HL-60 (cell line): ENCODE data around the gene KCNJ16.

ENCODE experiments used
- CTCF ChIP-seq: IDR thresholded peaks from one replicate; pipeline ENCODE4 v1.5.1; 2011; ENCODE audit warnings: low read length, control low read depth, inconsistent platforms; ENCODE audit not compliant: insufficient read depth
- GABPA ChIP-seq: IDR thresholded peaks from 2 replicates; pipeline ENCODE4 v1.6.1; 2012; ENCODE audit warnings: low read depth
- POLR2AphosphoS5 ChIP-seq: IDR thresholded peaks from 2 replicates; pipeline ENCODE4 v1.6.1; 2012; ENCODE audit warnings: low read depth
- REST ChIP-seq: IDR thresholded peaks from 2 replicates; pipeline ENCODE4 v1.6.1; 2012; ENCODE audit warnings: low read depth; ENCODE audit not compliant: insufficient replicate concordance
- SPI1 ChIP-seq: IDR thresholded peaks from 2 replicates; pipeline ENCODE4 v1.6.1; 2012; ENCODE audit warnings: low read depth, mild to moderate bottlenecking, borderline replicate concordance

GRCh38 chr17:70127221-70127873 lies 52.3 kb downstream of the KCNJ16 start:
- no peak for TF ChIP-seq CTCF
- TF ChIP-seq POLR2AphosphoS5 = no peak
- TF ChIP-seq REST = no peak
- TF ChIP-seq GABPA = no peak
- no peak for TF ChIP-seq SPI1
